Astrocyte (in vitro differentiated cells and primary cell): ENCODE results near the gene ATRNL1.

Experiments
- CTCF ChIP-seq: IDR thresholded peaks from 2 replicates; pipeline ENCODE4 v1.5.1; 2011; ENCODE audit warnings: low read depth, mild to moderate bottlenecking, inconsistent platforms, low read length, moderate library complexity; ENCODE audit not compliant: insufficient read depth
- EZH2 ChIP-seq: IDR thresholded peaks from 2 replicates; pipeline ENCODE4 v1.6.1; 2012; ENCODE audit warnings: mild to moderate bottlenecking, low read length, inconsistent platforms; ENCODE audit not compliant: insufficient read depth

GRCh38 chr10:115944538-115944937 lies 851.4 kb downstream of the ATRNL1 start:
- TF ChIP-seq CTCF = no peak
- TF ChIP-seq EZH2 = no peak
